ENCODE data around the gene SSBP3.

DNA sequence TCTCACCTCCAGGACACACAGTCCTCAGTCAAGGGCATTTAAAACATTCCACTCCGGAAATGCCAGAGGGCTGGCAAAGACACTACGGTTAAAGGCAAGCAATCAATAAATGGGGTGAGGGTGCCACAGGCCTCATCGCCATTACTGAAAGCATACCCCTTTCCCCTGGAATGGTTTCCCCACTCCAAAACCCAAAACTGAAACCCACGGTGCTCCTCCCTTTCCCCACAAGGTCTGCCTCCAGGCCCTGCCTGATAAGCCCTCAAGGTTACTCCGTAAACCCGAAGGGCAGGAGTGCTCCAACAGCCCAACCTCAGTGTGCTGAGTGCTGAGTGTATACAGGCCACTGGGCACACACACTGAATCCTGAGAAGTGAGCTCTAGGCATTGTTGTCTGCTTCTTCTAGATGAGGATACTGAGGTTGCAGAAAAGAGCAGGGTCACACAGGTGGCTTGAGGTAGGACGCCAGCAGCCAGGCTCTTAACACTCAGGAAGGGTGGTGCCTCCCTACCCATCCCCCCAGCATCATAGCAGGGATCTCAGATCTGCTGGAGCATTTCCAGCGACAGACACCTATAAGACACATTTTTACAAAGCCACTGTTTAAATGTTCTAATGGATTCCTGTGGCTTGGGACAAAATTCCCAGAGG, 29.0 kb downstream of the SSBP3 start:
- TF ChIP-seq, protein P1, sequence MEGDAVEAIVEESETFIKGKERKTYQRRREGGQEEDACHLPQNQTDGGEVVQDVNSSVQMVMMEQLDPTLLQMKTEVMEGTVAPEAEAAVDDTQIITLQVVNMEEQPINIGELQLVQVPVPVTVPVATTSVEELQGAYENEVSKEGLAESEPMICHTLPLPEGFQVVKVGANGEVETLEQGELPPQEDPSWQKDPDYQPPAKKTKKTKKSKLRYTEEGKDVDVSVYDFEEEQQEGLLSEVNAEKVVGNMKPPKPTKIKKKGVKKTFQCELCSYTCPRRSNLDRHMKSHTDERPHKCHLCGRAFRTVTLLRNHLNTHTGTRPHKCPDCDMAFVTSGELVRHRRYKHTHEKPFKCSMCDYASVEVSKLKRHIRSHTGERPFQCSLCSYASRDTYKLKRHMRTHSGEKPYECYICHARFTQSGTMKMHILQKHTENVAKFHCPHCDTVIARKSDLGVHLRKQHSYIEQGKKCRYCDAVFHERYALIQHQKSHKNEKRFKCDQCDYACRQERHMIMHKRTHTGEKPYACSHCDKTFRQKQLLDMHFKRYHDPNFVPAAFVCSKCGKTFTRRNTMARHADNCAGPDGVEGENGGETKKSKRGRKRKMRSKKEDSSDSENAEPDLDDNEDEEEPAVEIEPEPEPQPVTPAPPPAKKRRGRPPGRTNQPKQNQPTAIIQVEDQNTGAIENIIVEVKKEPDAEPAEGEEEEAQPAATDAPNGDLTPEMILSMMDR (conservative IDR thresholded peaks at IDR 0.05; ENCODE audit: low read depth, low read length): no peak
- no peak for TF ChIP-seq EZH2phosphoT487 (IDR thresholded peaks at IDR 0.05; ENCODE audit: borderline replicate concordance, low read length)
- no peak for TF ChIP-seq EZH2 (IDR thresholded peaks at IDR 0.05; ENCODE audit: low read length, unreplicated experiment)
